SK-N-SH (cell line): ENCODE data around the gene PEX10. TPM values are rescaled to one million over a fixed set of nuclear protein-coding genes. Genes with fewer than 3 reads are reported as not detected.

ENCODE experiments used
- CTCF ChIA-PET: fragments of 300-600, 350-600 bp; formaldehyde crosslinking; extraction: SDS; loops from one replicate; lab custom pipeline; 2021; lab: Yijun Ruan, JAX
- POLR2A ChIA-PET: fragments of 350-600 bp; sonication (Branson Sonifier 250); formaldehyde crosslinking; extraction: SDS; loops from one replicate; lab custom pipeline; 2020; ENCODE audit warnings: antibody characterized with exemption, inconsistent platforms; lab: Yijun Ruan, JAX
- DNase-seq: peaks from one replicate; pipeline ENCODE4 v3.0.0; 2012
- H2AFZ ChIP-seq: fragments of 200-600 bp; sonication (generic); 2 replicates; pipeline ENCODE4 v1.8.1; 2016; ENCODE audit warnings: antibody characterized with exemption, mild to moderate bottlenecking, low read depth
- H3F3A ChIP-seq: fragments of 200-600 bp; sonication (generic); replicated peaks from 2 replicates; pipeline ENCODE3; 2016; ENCODE audit warnings: antibody characterized with exemption, mild to moderate bottlenecking; ENCODE audit not compliant: insufficient read depth
- H3K27ac ChIP-seq, 2 experiments: fragments of 200-500 bp in 1 of 2; fragments of 200-600 bp in 1 of 2; sonication (Bioruptor generic) in 1 of 2; sonication (generic), shearing (Covaris generic) in 1 of 2; 2 replicates each; pipeline versions ENCODE4 v1.5.1 to v1.6.1; 2014 to 2016; ENCODE audit warnings: low read depth in 2 of 2, inconsistent platforms in 1 of 2, low read length in 1 of 2, mild to moderate bottlenecking in 1 of 2, mixed read lengths in 1 of 2
- H3K27me3 ChIP-seq: fragments of 200-600 bp; sonication (generic), shearing (Covaris generic); 2 replicates; pipeline ENCODE4 v1.6.1; 2016; ENCODE audit warnings: mixed run types; ENCODE audit not compliant: insufficient read depth
- H3K36me3 ChIP-seq, 2 experiments: fragments of 200-500 bp in 1 of 2; fragments of 200-600 bp in 1 of 2; sonication (Bioruptor generic) in 1 of 2; sonication (generic) in 1 of 2; replicated peaks in 1 of 2; 2 replicates each; pipeline versions ENCODE3 to v1.5.1; 2014 to 2016; ENCODE audit warnings: low read length in 1 of 2, mild to moderate bottlenecking in 1 of 2; ENCODE audit not compliant: insufficient read depth in 2 of 2, control insufficient read depth in 1 of 2
- H3K4me1 ChIP-seq, 2 experiments: fragments of 200-500 bp in 1 of 2; fragments of 200-600 bp in 1 of 2; sonication (Bioruptor generic) in 1 of 2; sonication (generic), shearing (Covaris generic) in 1 of 2; 2 replicates each; pipeline versions ENCODE4 v1.5.1 to v1.6.1; 2014 to 2016; ENCODE audit warnings: low read depth in 1 of 2, low read length in 1 of 2, mixed run types in 1 of 2; ENCODE audit not compliant: insufficient read depth in 2 of 2, control insufficient read depth in 1 of 2
- H3K4me2 ChIP-seq: fragments of 200-600 bp; sonication (generic), shearing (Covaris generic); 2 replicates; pipeline ENCODE4 v1.6.1; 2017; ENCODE audit warnings: mixed run types
- H3K4me3 ChIP-seq, 2 experiments: fragments of 200-500 bp in 1 of 2; fragments of 200-600 bp in 1 of 2; sonication (Bioruptor generic) in 1 of 2; sonication (generic), shearing (Covaris generic) in 1 of 2; 2 replicates each; pipeline versions ENCODE4 v1.5.1 to v1.8.1; 2014 to 2016; ENCODE audit warnings: low read depth in 2 of 2, inconsistent platforms in 1 of 2, low read length in 1 of 2, mild to moderate bottlenecking in 1 of 2, mixed read lengths in 1 of 2, moderate library complexity in 1 of 2
- H3K79me2 ChIP-seq: fragments of 200-600 bp; sonication (generic); 2 replicates; pipeline ENCODE4 v1.8.1; 2017; ENCODE audit warnings: mild to moderate bottlenecking; ENCODE audit not compliant: insufficient read depth
- H3K9ac ChIP-seq: fragments of 200-600 bp; sonication (generic); 2 replicates; pipeline ENCODE4 v1.6.1; 2017; ENCODE audit warnings: mixed run types
- H3K9me2 ChIP-seq: fragments of 200-600 bp; sonication (generic); 2 replicates; pipeline ENCODE4 v1.6.1; 2017; ENCODE audit warnings: mixed run types
- H3K9me3 ChIP-seq: fragments of 200-600 bp; sonication (generic); 2 replicates; pipeline ENCODE4 v1.6.1; 2017; ENCODE audit warnings: mixed run types, mild to moderate bottlenecking, moderate library complexity
- H4K20me1 ChIP-seq: fragments of 200-600 bp; sonication (generic); 2 replicates; pipeline ENCODE4 v1.6.1; 2017; ENCODE audit warnings: mild to moderate bottlenecking, mixed run types; ENCODE audit not compliant: insufficient read depth
- CHD2 ChIP-seq: fragments of 150-350 bp; IDR thresholded peaks from 2 replicates; pipeline ENCODE4 v1.6.1; 2018; ENCODE audit warnings: low read length; ENCODE audit not compliant: partially characterized antibody
- EP300 ChIP-seq, 2 experiments: IDR thresholded peaks; 2 replicates each; pipeline versions ENCODE4 v1.4.0 to v1.6.1; 2012; ENCODE audit warnings: borderline replicate concordance in 1 of 2, low read depth in 1 of 2, low read length in 1 of 2
- FOXM1 ChIP-seq: IDR thresholded peaks from 2 replicates; pipeline ENCODE4 v1.4.0; 2012; ENCODE audit warnings: low read depth, mild to moderate bottlenecking
- GABPA ChIP-seq: IDR thresholded peaks from 2 replicates; pipeline ENCODE4 v1.4.0; 2012; ENCODE audit warnings: low read depth, mild to moderate bottlenecking
- GATA2 ChIP-seq: sonication (generic); formaldehyde crosslinking; IDR thresholded peaks from 2 replicates; pipeline ENCODE4 v1.5.0; 2020; ENCODE audit warnings: mild to moderate bottlenecking, missing genetic modification reagents
- JUND ChIP-seq: IDR thresholded peaks from 2 replicates; pipeline ENCODE4 v1.4.0; 2012
- MEF2A ChIP-seq: IDR thresholded peaks from 2 replicates; pipeline ENCODE4 v1.4.0; 2012; ENCODE audit warnings: low read depth, borderline replicate concordance
- MXI1 ChIP-seq: IDR thresholded peaks from 2 replicates; pipeline ENCODE4 v1.6.1; 2012; ENCODE audit warnings: mild to moderate bottlenecking, low read depth, low read length, improper control_type of control experiment
- NFIC ChIP-seq: IDR thresholded peaks from 2 replicates; pipeline ENCODE4 v1.4.0; 2012; ENCODE audit warnings: borderline replicate concordance
- NRF1 ChIP-seq: IDR thresholded peaks from 2 replicates; pipeline ENCODE4 v1.6.1; 2012; ENCODE audit warnings: low read depth, mild to moderate bottlenecking, low read length
- PBX3 ChIP-seq: IDR thresholded peaks from 2 replicates; pipeline ENCODE4; 2012
- RAD21 ChIP-seq: IDR thresholded peaks from 2 replicates; pipeline ENCODE4 v1.6.1; 2012; ENCODE audit warnings: mild to moderate bottlenecking, low read length
- RCOR1 ChIP-seq: fragments of 150-350 bp; IDR thresholded peaks from 2 replicates; pipeline ENCODE4 v1.6.1; 2017; ENCODE audit warnings: antibody characterized with exemption, low read length
- REST ChIP-seq: IDR thresholded peaks from 2 replicates; pipeline ENCODE4 v1.6.1; 2012; ENCODE audit warnings: mild to moderate bottlenecking, low read depth, low read length, moderate library complexity
- RFX5 ChIP-seq: IDR thresholded peaks from 2 replicates; pipeline ENCODE4 v1.6.1; 2012; ENCODE audit warnings: mild to moderate bottlenecking, improper control_type of control experiment, low read length
- RXRA ChIP-seq: IDR thresholded peaks from 2 replicates; pipeline ENCODE4 v1.4.0; 2012; ENCODE audit warnings: low read depth, mild to moderate bottlenecking, borderline replicate concordance
- SIN3A ChIP-seq: IDR thresholded peaks from 2 replicates; pipeline ENCODE4 v1.6.1; 2012; ENCODE audit warnings: low read depth, mild to moderate bottlenecking, low read length, moderate library complexity, borderline replicate concordance
- SMC3 ChIP-seq: IDR thresholded peaks from 2 replicates; pipeline ENCODE4 v1.6.1; 2012; ENCODE audit warnings: low read depth, low read length, improper control_type of control experiment
- TAF1 ChIP-seq: IDR thresholded peaks from 2 replicates; pipeline ENCODE4 v1.6.1; 2012; ENCODE audit warnings: low read depth, mild to moderate bottlenecking, low read length, moderate library complexity, borderline replicate concordance
- TCF12 ChIP-seq: IDR thresholded peaks from 2 replicates; pipeline ENCODE4 v1.4.0; 2012
- TEAD4 ChIP-seq: IDR thresholded peaks from 2 replicates; pipeline ENCODE4 v1.4.0; 2012; ENCODE audit warnings: mild to moderate bottlenecking, borderline replicate concordance; ENCODE audit not compliant: insufficient read depth
- YY1 ChIP-seq: IDR thresholded peaks from 2 replicates; pipeline ENCODE4 v1.4.0; 2012; ENCODE audit warnings: low read depth, mild to moderate bottlenecking
- ZBTB33 ChIP-seq: IDR thresholded peaks from 2 replicates; pipeline ENCODE4 v1.4.0; 2012; ENCODE audit warnings: low read depth, borderline replicate concordance
- WGBS: methylation state at CpG from one replicate; pipeline ENCODE4 v1.1.6; 2017; ENCODE audit warnings: low lambda C conversion rate; 5-methylcytosine and 5-hydroxymethylcytosine counted together
- polyA plus RNA-seq, 3 experiments: library from polyadenylated mRNA; depleted of rRNA; stranded (reverse); fragments of >200 nt; gene quantifications; 2 replicates each; pipeline ENCODE4 v1.2.3, GENCODE V29; 2012
- TF ChIP-seq, protein P1 (sequence below): IDR thresholded peaks from 2 replicates; pipeline ENCODE4 v1.4.0; 2012; ENCODE audit warnings: low read depth
- TF ChIP-seq, protein P2 (sequence below): IDR thresholded peaks from 2 replicates; pipeline ENCODE4 v1.4.0; 2012; ENCODE audit warnings: low read depth, borderline replicate concordance
- TF ChIP-seq, protein P3 (sequence below): fragments of 150-350 bp; IDR thresholded peaks from 2 replicates; pipeline ENCODE4 v1.6.1; 2016; ENCODE audit warnings: mild to moderate bottlenecking, low read depth, low read length

Gene PEX10
- polyA plus RNA-seq, 1 of the 3 experiments (the other 2 are of a cell fraction): 28.6 TPM

DNA sequence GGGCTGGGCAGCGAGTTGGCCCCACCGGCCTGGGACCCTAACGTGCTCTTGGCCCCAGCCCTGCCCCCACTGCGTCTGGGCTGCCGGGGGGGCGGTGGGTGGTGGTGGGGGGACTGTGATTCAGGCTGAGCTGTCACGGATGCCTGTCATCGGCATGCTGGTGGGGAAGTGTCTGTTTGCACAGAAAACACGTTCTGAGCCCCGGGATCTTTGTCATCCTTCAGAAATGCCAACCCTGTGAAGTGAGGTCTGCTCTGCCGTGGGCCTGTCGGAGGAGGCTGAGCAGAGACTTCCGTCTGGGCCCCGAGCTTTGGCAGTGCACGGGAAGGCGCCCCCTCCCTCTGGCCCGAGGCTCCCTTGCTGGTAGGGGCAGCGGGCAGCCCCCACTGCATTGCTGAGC is 39.4 kb upstream of the PEX10 start:
- Histone ChIP-seq H3K4me3 (no peak overlapping the region), H3K27me3 (no peaks in the 10 kb centered on the region), H3K4me1 (peaks cover 0 to 14% of the 10 kb centered on the region in 2 experiments; a peak in 1 of 4 replicates), H2AFZ (peak overlapping the region; percentile 41; the same call in 1 of the 2 replicates), H3F3A (no peaks in the 10 kb centered on the region), H3K36me3 (no peaks in the 10 kb centered on the region), H3K4me2 (peak overlapping the region; percentile 55; the same call in 1 of the 2 replicates), H3K9me2 (no peaks in the 10 kb centered on the region), H4K20me1 (no peaks in the 10 kb centered on the region), H3K9me3 (no peaks in the 10 kb centered on the region), H3K79me2 (no peaks in the 10 kb centered on the region), H3K27ac (peak overlapping the region in 1 of 2 experiments; percentile 64; a peak in 2 of 4 replicates), H3K9ac (peak overlapping the region; percentile 44; the same call in 1 of the 2 replicates)
- ChIA-PET CTCF (interaction anchor here (1.4 kb wide), 1 partner anchor 96 kb away, joined by 6 read pairs; no protein-coding TSS in a partner anchor), POLR2A (no interaction called here)
- WGBS: 0% methylated on average over 1 of the region's 18 CpGs
- no peak for DNase-seq
- TF ChIP-seq GATA2 (CRISPR knock-in tag) (no peak), TEAD4 (no peak), TCF12 (peak; percentile 57), RCOR1 (no peak), NFIC (no peak), MEF2A (no peak), CHD2 (no peak), PBX3 (peak; percentile 73), GABPA (no peak), RAD21 (no peak), ZBTB33 (no peak), SIN3A (peak; percentile 62; the same call in 1 of the 2 replicates), SMC3 (no peak), RFX5 (no peak), MXI1 (no peak), JUND (no peak; the same call in 1 of the 2 replicates), RXRA (no peak), REST (no peak), YY1 (no peak), NRF1 (no peak), TAF1 (no peak), EP300 (IDR thresholded peaks at IDR 0.05; ENCODE audit: borderline replicate concordance in 1 of 2, low read depth in 1 of 2, low read length in 1 of 2) (peak in 1 of 2 experiments; percentile 26; a peak in 1 of 4 replicates), FOXM1 (no peak)
- TF ChIP-seq, protein P1, sequence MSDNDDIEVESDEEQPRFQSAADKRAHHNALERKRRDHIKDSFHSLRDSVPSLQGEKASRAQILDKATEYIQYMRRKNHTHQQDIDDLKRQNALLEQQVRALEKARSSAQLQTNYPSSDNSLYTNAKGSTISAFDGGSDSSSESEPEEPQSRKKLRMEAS: peak; percentile 63; the same call in 1 of the 2 replicates
- TF ChIP-seq, protein P2, sequence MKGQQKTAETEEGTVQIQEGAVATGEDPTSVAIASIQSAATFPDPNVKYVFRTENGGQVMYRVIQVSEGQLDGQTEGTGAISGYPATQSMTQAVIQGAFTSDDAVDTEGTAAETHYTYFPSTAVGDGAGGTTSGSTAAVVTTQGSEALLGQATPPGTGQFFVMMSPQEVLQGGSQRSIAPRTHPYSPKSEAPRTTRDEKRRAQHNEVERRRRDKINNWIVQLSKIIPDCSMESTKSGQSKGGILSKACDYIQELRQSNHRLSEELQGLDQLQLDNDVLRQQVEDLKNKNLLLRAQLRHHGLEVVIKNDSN: no peak
- TF ChIP-seq, protein P3, sequence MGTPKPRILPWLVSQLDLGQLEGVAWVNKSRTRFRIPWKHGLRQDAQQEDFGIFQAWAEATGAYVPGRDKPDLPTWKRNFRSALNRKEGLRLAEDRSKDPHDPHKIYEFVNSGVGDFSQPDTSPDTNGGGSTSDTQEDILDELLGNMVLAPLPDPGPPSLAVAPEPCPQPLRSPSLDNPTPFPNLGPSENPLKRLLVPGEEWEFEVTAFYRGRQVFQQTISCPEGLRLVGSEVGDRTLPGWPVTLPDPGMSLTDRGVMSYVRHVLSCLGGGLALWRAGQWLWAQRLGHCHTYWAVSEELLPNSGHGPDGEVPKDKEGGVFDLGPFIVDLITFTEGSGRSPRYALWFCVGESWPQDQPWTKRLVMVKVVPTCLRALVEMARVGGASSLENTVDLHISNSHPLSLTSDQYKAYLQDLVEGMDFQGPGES: no peak
